ENCODE measurements around the gene TESK1.

Gene TESK1

DNA sequence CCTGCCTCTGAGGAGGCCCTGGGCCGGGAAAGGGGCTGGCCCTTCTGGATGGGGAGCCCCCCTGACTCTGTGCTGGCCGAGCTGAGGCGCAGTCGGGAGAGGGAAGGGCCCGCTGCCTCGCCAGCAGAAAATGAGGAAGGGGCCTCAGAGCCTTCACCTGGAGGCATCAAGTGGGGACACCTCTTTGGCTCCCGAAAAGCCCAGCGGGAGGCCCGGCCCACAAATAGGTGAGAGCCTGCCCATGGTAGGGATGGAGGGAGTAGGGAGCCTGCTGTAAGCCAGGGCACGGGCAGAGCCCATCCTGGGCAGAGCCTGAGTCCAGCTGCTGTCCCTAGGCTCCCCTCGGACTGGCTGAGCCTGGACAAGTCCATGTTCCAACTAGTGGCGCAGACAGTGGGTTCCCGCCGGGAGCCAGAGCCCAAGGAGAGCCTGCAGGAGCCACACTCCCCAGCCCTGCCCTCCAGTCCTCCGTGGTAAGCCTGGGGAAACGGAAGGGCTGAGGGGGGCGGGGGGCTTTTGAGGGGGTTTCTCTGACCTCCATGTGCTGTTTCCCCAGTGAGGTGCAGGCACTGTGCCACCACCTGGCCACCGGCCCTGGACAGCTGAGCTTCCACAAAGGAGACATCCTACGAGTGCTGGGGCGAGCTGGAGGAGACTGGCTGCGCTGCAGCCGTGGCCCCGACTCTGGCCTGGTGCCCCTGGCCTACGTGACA lies 44.3 kb upstream of the TESK1 start:
- TF ChIP-seq, protein P1, sequence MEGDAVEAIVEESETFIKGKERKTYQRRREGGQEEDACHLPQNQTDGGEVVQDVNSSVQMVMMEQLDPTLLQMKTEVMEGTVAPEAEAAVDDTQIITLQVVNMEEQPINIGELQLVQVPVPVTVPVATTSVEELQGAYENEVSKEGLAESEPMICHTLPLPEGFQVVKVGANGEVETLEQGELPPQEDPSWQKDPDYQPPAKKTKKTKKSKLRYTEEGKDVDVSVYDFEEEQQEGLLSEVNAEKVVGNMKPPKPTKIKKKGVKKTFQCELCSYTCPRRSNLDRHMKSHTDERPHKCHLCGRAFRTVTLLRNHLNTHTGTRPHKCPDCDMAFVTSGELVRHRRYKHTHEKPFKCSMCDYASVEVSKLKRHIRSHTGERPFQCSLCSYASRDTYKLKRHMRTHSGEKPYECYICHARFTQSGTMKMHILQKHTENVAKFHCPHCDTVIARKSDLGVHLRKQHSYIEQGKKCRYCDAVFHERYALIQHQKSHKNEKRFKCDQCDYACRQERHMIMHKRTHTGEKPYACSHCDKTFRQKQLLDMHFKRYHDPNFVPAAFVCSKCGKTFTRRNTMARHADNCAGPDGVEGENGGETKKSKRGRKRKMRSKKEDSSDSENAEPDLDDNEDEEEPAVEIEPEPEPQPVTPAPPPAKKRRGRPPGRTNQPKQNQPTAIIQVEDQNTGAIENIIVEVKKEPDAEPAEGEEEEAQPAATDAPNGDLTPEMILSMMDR (IDR thresholded peaks at IDR 0.05; ENCODE audit: insufficient read depth, low read length, poor library complexity, severe bottlenecking): no peak
- no peak for TF ChIP-seq EZH2phosphoT487 (conservative IDR thresholded peaks at IDR 0.05; ENCODE audit: low read length)

DNA sequence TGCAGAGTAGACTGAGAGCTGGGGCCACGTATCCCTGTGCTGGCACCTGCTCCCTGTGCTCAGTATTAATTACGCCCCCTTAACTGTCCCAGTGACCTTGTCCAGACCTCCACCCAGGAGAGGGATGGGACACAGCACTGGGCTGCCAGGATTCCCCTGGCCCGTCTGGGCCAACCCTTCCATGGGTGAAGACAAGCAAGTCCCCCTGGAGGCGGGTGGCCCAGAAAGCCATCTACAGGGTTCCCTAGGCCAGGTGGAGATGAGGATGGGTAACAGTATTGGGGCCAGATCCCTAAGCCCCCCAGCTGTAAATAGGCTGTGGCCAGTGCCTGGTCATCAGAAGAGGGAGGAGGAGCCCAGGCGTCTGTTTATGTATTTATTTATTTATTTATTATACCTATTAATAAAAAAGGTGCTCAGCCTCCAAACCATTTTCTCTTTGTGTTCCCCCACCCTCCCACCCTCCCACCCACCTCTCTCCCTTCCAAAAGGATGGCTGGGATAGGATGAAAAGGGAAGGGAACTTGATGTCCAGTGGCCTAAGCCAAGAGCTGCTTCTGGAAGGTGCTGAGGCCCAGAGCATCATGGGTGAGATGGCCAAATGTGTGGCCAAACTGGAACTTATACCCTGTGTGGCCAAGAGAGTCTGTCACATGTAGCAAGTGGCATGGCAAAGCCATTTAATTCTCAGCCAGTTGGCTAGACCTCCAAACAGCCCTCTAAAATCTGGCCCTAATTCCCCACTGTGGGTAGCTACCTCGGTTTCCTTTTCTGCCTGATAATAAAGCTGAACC lies 43.4 kb upstream of the TESK1 start:
- Histone ChIP-seq H4K20me1 (ENCODE audit: low read depth, low read length) (no peaks in the 10 kb centered on the region), H3K27ac (ENCODE audit: low read depth, low read length) (no peak overlapping the region), H3K79me2 (ENCODE audit: insufficient read depth, low read length) (no peaks in the 10 kb centered on the region), H3K4me3 (ENCODE audit: insufficient read depth, low read length, poor library complexity, severe bottlenecking) (no peak overlapping the region), H3K27me3 (ENCODE audit: low read length) (no peaks in the 10 kb centered on the region), H3K9ac (ENCODE audit: low read length) (no peak overlapping the region), H3K36me3 (ENCODE audit: low read length) (no peaks in the 10 kb centered on the region), H3F3A (ENCODE audit: insufficient read depth) (no peaks in the 10 kb centered on the region), H2AFZ (ENCODE audit: low read depth, low read length, severe bottlenecking) (no peak overlapping the region), H3K9me3 (ENCODE audit: insufficient read depth, low read length) (no peaks in the 10 kb centered on the region), H3K9me2 (replicated peaks; ENCODE audit: insufficient read depth, low read length) (no peaks in the 10 kb centered on the region), H3K4me2 (ENCODE audit: low read depth, low read length, poor library complexity, severe bottlenecking) (no peak overlapping the region)
- TF ChIP-seq, protein P1 (IDR thresholded peaks at IDR 0.05; ENCODE audit: insufficient read depth, low read length, poor library complexity, severe bottlenecking): no peak
- TF ChIP-seq EZH2phosphoT487 (conservative IDR thresholded peaks at IDR 0.05; ENCODE audit: low read length): no peak

More for the DNA sequence above, 44.3 kb upstream of the TESK1 start:
- Histone ChIP-seq H3K27ac (ENCODE audit: low read depth, low read length) (no peak overlapping the region), H4K20me1 (ENCODE audit: low read depth, low read length) (no peaks in the 10 kb centered on the region), H3K36me3 (ENCODE audit: low read length) (no peaks in the 10 kb centered on the region), H3K4me3 (ENCODE audit: insufficient read depth, low read length, poor library complexity, severe bottlenecking) (no peak overlapping the region), H3K9ac (ENCODE audit: low read length) (no peak overlapping the region), H3K4me2 (ENCODE audit: low read depth, low read length, poor library complexity, severe bottlenecking) (no peak overlapping the region), H3K27me3 (ENCODE audit: low read length) (no peaks in the 10 kb centered on the region), H3K9me2 (replicated peaks; ENCODE audit: insufficient read depth, low read length) (no peaks in the 10 kb centered on the region), H2AFZ (ENCODE audit: low read depth, low read length, severe bottlenecking) (no peak overlapping the region), H3K79me2 (ENCODE audit: insufficient read depth, low read length) (no peaks in the 10 kb centered on the region), H3K9me3 (ENCODE audit: insufficient read depth, low read length) (no peaks in the 10 kb centered on the region), H3F3A (ENCODE audit: insufficient read depth) (no peaks in the 10 kb centered on the region)

DNA sequence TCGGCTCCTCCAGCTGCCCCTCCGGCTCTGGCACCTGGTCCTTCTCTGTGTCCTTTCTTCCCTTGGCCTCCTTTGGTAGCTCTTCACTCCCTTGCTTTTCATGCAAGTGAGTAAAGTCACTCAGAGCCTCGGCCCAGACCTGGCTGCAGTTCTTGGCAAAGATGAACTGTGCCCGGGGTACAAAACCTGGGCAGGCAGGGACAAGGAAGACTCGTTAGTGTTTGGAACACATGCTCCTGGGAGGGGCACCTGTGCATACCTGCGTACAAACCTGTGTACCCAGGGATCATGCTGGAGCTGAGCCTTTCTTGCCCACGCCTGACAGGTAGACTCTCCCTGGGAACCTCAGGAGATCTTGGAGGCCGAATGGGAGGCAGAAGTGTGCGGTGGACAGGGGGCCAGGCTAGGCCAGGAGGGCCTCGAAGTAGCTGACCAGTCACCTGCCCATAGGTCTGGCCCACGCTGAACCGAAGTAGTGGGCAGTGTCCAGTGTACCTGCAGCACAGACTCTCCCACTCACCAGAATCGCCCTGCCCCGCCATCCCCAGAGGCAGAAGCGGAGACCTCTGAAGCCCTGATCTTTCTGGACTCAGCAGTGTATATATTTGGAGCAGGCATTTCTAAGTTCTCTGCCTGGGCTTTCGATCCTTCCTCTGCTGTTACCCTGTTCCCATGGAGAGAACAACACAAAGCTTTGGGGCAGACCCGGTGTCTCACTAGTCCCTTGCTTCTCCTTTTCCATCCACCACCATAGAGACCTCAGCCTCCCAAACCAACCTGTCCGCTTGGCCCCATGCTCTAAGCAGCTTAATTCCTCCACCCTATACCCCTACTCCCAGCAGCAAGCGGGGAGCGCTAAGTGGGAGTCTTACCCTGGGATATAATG lies 41.9 kb upstream of the TESK1 start:
- no peaks in the 10 kb centered on the region for H3K9me2 ChIP-seq (replicated peaks; ENCODE audit: insufficient read depth, low read length)
- H3K36me3 ChIP-seq (ENCODE audit: low read length): no peaks in the 10 kb centered on the region
- H3K27ac ChIP-seq (ENCODE audit: low read depth, low read length): no peak overlapping the region
- H3K9ac ChIP-seq (ENCODE audit: low read length): no peak overlapping the region
- no peaks in the 10 kb centered on the region for H3K27me3 ChIP-seq (ENCODE audit: low read length)
- TF ChIP-seq EZH2phosphoT487 (conservative IDR thresholded peaks at IDR 0.05; ENCODE audit: low read length): no peak
- TF ChIP-seq, protein P1 (IDR thresholded peaks at IDR 0.05; ENCODE audit: insufficient read depth, low read length, poor library complexity, severe bottlenecking): no peak
- no peaks in the 10 kb centered on the region for H3K9me3 ChIP-seq (ENCODE audit: insufficient read depth, low read length)
- no peaks in the 10 kb centered on the region for H3K79me2 ChIP-seq (ENCODE audit: insufficient read depth, low read length)
- H3F3A ChIP-seq (ENCODE audit: insufficient read depth): no peaks in the 10 kb centered on the region
- no peak overlapping the region for H3K4me2 ChIP-seq (ENCODE audit: low read depth, low read length, poor library complexity, severe bottlenecking)
- H4K20me1 ChIP-seq (ENCODE audit: low read depth, low read length): no peaks in the 10 kb centered on the region
- H3K4me3 ChIP-seq (ENCODE audit: insufficient read depth, low read length, poor library complexity, severe bottlenecking): no peak overlapping the region
- no peak overlapping the region for H2AFZ ChIP-seq (ENCODE audit: low read depth, low read length, severe bottlenecking)
